C4-2B (cell line): ENCODE results near the gene IER3.

ENCODE experiments used
- CTCF ChIP-seq: fragments of 450-650 bp; conservative IDR thresholded peaks from 2 replicates; pipeline ENCODE4 v1.5.1; 2017; ENCODE audit warnings: mild to moderate bottlenecking
- ZFX ChIP-seq: fragments of 450-650 bp; IDR thresholded peaks from 2 replicates; pipeline ENCODE4 v1.6.1; 2017

- TF ChIP-seq ZFX (no peak), CTCF (no peak)
These were observed 31.9 kb downstream of the IER3 start for GRCh38 chr6:30712441-30712945.
